HCT116 (cell line): ENCODE data around the gene PRKAG2. TPM values are rescaled to one million over a fixed set of nuclear protein-coding genes. Genes with fewer than 3 reads are reported as not detected.

Experiments
- ATAC-seq: fragments of 200-7000 bp; cut with Tn5 transposase; 2 replicates; pipeline ENCODE4 v1.9.1; 2020; ENCODE audit warnings: mild to moderate bottlenecking, moderate library complexity
- BruUV-seq: library from RNA; stranded (reverse); fragments of 400-500 nt; replicated peaks from 2 replicates; lab custom pipeline; 2021; lab: Mats Ljungman, UMichigan
- CTCF ChIA-PET: fragments of 300-600 bp; sonication (Branson Sonifier 250); formaldehyde crosslinking; loops from one replicate; lab custom pipeline; 2021; ENCODE audit warnings: antibody characterized with exemption; lab: Charles Lee
- POLR2A ChIA-PET: fragments of 300-600, 350-600 bp; sonication (Branson Sonifier 250); formaldehyde crosslinking; loops from one replicate; lab custom pipeline; 2021; ENCODE audit warnings: antibody characterized with exemption; lab: Charles Lee
- RAD21 ChIA-PET, 2 experiments: fragments of 300-600 bp; sonication (Branson Sonifier 250); formaldehyde crosslinking; loops; one replicate each; lab custom pipeline; 2023; ENCODE audit warnings: low total read pairs in 2 of 2; ENCODE audit not compliant: uncharacterized antibody in 2 of 2, unreplicated experiment in 2 of 2, low non-redundant PET in 1 of 2; lab: Charles Lee
- DNase-seq: peaks from one replicate; pipeline ENCODE4 v3.0.0-alpha.2; 2010; ENCODE audit warnings: low read depth, low spot score
- H2AFZ ChIP-seq: fragments of 200-600 bp; shearing (Covaris generic), sonication (generic); 2 replicates; pipeline ENCODE4 v1.6.1; 2017; ENCODE audit warnings: low read depth, mixed run types, mixed read lengths, antibody characterized with exemption, low read length; ENCODE audit not compliant: poor library complexity, severe bottlenecking
- H3K27ac ChIP-seq: 2 replicates; pipeline ENCODE4 v1.5.1; 2012; ENCODE audit warnings: low read depth, low read length
- H3K27me3 ChIP-seq: fragments of 200-600 bp; sonication (generic); 2 replicates; pipeline ENCODE4 v1.6.1; 2016; ENCODE audit warnings: mixed run types, low read length, mixed read lengths; ENCODE audit not compliant: insufficient read depth
- H3K36me3 ChIP-seq, 2 experiments: fragments of 200-500 bp in 1 of 2; fragments of 200-600 bp in 1 of 2; sonication (Bioruptor generic) in 1 of 2; sonication (generic) in 1 of 2; 2 replicates each; pipeline versions ENCODE4 v1.5.1 to v1.6.1; 2014 to 2016; ENCODE audit warnings: low read length in 2 of 2, inconsistent platforms in 1 of 2, mixed read lengths in 1 of 2, mixed run types in 1 of 2; ENCODE audit not compliant: insufficient read depth in 2 of 2, control insufficient read depth in 1 of 2
- H3K4me1 ChIP-seq, 2 experiments: fragments of 200-600 bp in 1 of 2; sonication (generic) in 1 of 2; 2 replicates each; pipeline versions ENCODE4 v1.5.1 to v1.6.1; 2012 to 2017; ENCODE audit warnings: low read length in 2 of 2, inconsistent platforms in 1 of 2, mild to moderate bottlenecking in 1 of 2, mixed read lengths in 1 of 2, mixed run types in 1 of 2, moderate library complexity in 1 of 2; ENCODE audit not compliant: insufficient read depth in 2 of 2, control insufficient read depth in 1 of 2
- H3K4me2 ChIP-seq: fragments of 200-600 bp; sonication (generic); 2 replicates; pipeline ENCODE4 v1.6.1; 2017; ENCODE audit warnings: mixed run types, low read length, mixed read lengths
- H3K4me3 ChIP-seq, 2 experiments: fragments of 200-600 bp in 1 of 2; sonication (generic) in 1 of 2; replicated peaks in 1 of 2; 2 replicates each; pipeline ENCODE4 v1.5.1; 2011 to 2016; ENCODE audit warnings: low read length in 2 of 2, control low read depth in 1 of 2, low read depth in 1 of 2, mild to moderate bottlenecking in 1 of 2, mixed read lengths in 1 of 2, mixed run types in 1 of 2
- H3K79me2 ChIP-seq: fragments of 200-600 bp; sonication (generic); 2 replicates; pipeline ENCODE4 v1.6.1; 2017; ENCODE audit warnings: mild to moderate bottlenecking, mixed run types, low read length, moderate library complexity, mixed read lengths; ENCODE audit not compliant: insufficient read depth
- H3K9ac ChIP-seq: fragments of 200-600 bp; sonication (generic); 2 replicates; pipeline ENCODE4 v1.6.1; 2016; ENCODE audit warnings: low read length, mixed read lengths
- H3K9me2 ChIP-seq: fragments of 200-600 bp; sonication (generic), shearing (Covaris generic); 2 replicates; pipeline ENCODE4 v1.6.1; 2017; ENCODE audit warnings: mixed run types, mild to moderate bottlenecking, moderate library complexity; ENCODE audit not compliant: insufficient read depth
- H3K9me3 ChIP-seq, 2 experiments: fragments of 200-500 bp in 1 of 2; fragments of 200-600 bp in 1 of 2; sonication (Bioruptor generic) in 1 of 2; sonication (generic) in 1 of 2; 2 replicates each; pipeline ENCODE4 v1.6.1; 2014 to 2017; ENCODE audit warnings: low read length in 2 of 2, mixed read lengths in 2 of 2, inconsistent platforms in 1 of 2, low read depth in 1 of 2, mild to moderate bottlenecking in 1 of 2, mixed run types in 1 of 2, moderate library complexity in 1 of 2; ENCODE audit not compliant: control insufficient read depth in 1 of 2, insufficient read depth in 1 of 2
- H4K20me1 ChIP-seq: fragments of 200-600 bp; sonication (generic), shearing (Covaris generic); 2 replicates; pipeline ENCODE4 v1.6.1; 2017; ENCODE audit warnings: mixed run types, mild to moderate bottlenecking, moderate library complexity; ENCODE audit not compliant: insufficient read depth
- CBX3 ChIP-seq: IDR thresholded peaks from 2 replicates; pipeline ENCODE4 v1.6.1; 2012; ENCODE audit warnings: low read depth
- CTCF ChIP-seq, 3 experiments: fragments of 200-600 bp in 1 of 3; sonication (generic) in 1 of 3; IDR thresholded peaks in 2 of 3; conservative IDR thresholded peaks in 1 of 3; 2 replicates each; pipeline ENCODE4 v1.5.1; 2012 to 2017; ENCODE audit warnings: low read depth in 2 of 3, low read length in 2 of 3, antibody characterized with exemption in 1 of 3, borderline replicate concordance in 1 of 3, control low read depth in 1 of 3, mild to moderate bottlenecking in 1 of 3, mixed read lengths in 1 of 3, mixed run types in 1 of 3, moderate library complexity in 1 of 3; ENCODE audit not compliant: insufficient read depth in 1 of 3
- ELF1 ChIP-seq: IDR thresholded peaks from 2 replicates; pipeline ENCODE4 v1.6.1; 2012; ENCODE audit warnings: low read depth, borderline replicate concordance
- EZH2phosphoT487 ChIP-seq: fragments of 200-600 bp; IDR thresholded peaks from 2 replicates; pipeline ENCODE4 v1.6.1; 2018; ENCODE audit warnings: antibody characterized with exemption, borderline replicate concordance
- FOSL1 ChIP-seq: IDR thresholded peaks from 2 replicates; pipeline ENCODE4 v1.6.1; 2012; ENCODE audit warnings: low read depth
- JUND ChIP-seq: IDR thresholded peaks from 2 replicates; pipeline ENCODE4 v1.6.1; 2012
- POLR2A ChIP-seq: IDR thresholded peaks from 2 replicates; pipeline ENCODE4 v1.7.0; 2011; ENCODE audit warnings: borderline replicate concordance; ENCODE audit not compliant: insufficient read depth, insufficient read length; ENCODE audit errors: extremely low read depth
- POLR2AphosphoS5 ChIP-seq: IDR thresholded peaks from 2 replicates; pipeline ENCODE4 v1.6.1; 2011; ENCODE audit warnings: mild to moderate bottlenecking, low read depth, low read length, moderate library complexity
- RAD21 ChIP-seq: IDR thresholded peaks from 2 replicates; pipeline ENCODE4 v1.6.1; 2012; ENCODE audit warnings: low read depth, mild to moderate bottlenecking
- SIN3A ChIP-seq: IDR thresholded peaks from 2 replicates; pipeline ENCODE4 v1.6.1; 2012; ENCODE audit warnings: low read depth
- SP1 ChIP-seq: IDR thresholded peaks from 2 replicates; pipeline ENCODE4 v1.6.1; 2012; ENCODE audit warnings: low read depth
- SRF ChIP-seq: IDR thresholded peaks from 2 replicates; pipeline ENCODE4 v1.6.1; 2012; ENCODE audit warnings: low read depth
- TCF7L2 ChIP-seq: IDR thresholded peaks from 2 replicates; pipeline ENCODE4 v1.7.0; 2011; ENCODE audit warnings: borderline replicate concordance, inconsistent platforms; ENCODE audit not compliant: insufficient read depth, insufficient read length; ENCODE audit errors: extremely low read depth
- ZBTB33 ChIP-seq: IDR thresholded peaks from 2 replicates; pipeline ENCODE4 v1.6.1; 2011; ENCODE audit warnings: mild to moderate bottlenecking, low read length, moderate library complexity; ENCODE audit not compliant: insufficient replicate concordance; ENCODE audit errors: extremely low read depth
- ZFX ChIP-seq: fragments of 450-650 bp; IDR thresholded peaks from 2 replicates; pipeline ENCODE4 v1.6.1; 2017
- ZNF274 ChIP-seq: fragments of 200-500 bp; sonication (Bioruptor generic); IDR thresholded peaks from 2 replicates; pipeline ENCODE4 v1.6.1; 2014; ENCODE audit warnings: mild to moderate bottlenecking, low read depth, low read length, inconsistent platforms
- intact Hi-C: fragments of 100-400 bp; cut with micrococcal nuclease; formaldehyde crosslinking; loops from 2 replicates; pipeline ENCODE4 v1.10.0; 2022
- total RNA-seq: library from RNA; stranded (reverse); gene quantifications from one replicate; pipeline ENCODE4 v1.2.1, GENCODE V29; 2021; ENCODE audit not compliant: unreplicated experiment
- TF ChIP-seq, protein P1 (sequence below): IDR thresholded peaks from 2 replicates; pipeline ENCODE4 v1.6.1; 2012
- TF ChIP-seq, protein P2 (sequence below): IDR thresholded peaks from 2 replicates; pipeline ENCODE4 v1.6.1; 2012
- TF ChIP-seq, protein P3 (sequence below): IDR thresholded peaks from 2 replicates; pipeline ENCODE4 v1.6.1; 2012; ENCODE audit warnings: low read depth

PRKAG2 gene
- total RNA-seq, 1 experiment from 2014 or later: 23.6 TPM

DNA sequence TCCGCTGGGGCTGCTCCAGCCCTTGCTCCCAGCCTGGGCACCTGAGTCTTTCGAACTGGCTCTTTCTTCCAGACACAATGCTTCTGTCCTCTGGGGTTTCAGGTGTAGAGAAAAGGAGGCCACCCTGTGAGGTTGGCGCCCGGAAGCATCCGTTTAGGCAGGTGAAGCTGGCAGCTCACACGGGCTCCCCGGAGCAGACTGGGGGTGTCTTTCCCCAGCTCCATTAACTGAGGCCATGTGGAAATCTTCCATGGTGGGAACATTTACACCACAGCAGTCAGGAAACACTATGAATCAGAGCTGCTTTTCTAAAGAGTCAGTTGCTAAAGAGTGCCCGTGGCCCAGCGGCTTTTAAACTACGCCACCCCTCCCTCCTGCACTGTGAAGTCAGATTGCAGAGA is 29.2 kb downstream of the PRKAG2 start (continued):
- TF ChIP-seq CTCF (IDR thresholded peaks at IDR 0.05 in 2 of 3, conservative IDR thresholded peaks at IDR 0.05 in 1 of 3; ENCODE audit: borderline replicate concordance in 1 of 3, insufficient read depth in 1 of 3, low read depth in 2 of 3, low read length in 2 of 3) (no peak), SP1 (no peak), FOSL1 (no peak), SRF (no peak), SIN3A (no peak), POLR2A (no peak)
- TF ChIP-seq, protein P1, sequence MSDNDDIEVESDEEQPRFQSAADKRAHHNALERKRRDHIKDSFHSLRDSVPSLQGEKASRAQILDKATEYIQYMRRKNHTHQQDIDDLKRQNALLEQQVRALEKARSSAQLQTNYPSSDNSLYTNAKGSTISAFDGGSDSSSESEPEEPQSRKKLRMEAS: no peak

GRCh38 chr7:151847136-151847535 is 29.8 kb downstream of the PRKAG2 start:
- no TSS peak for BruUV-seq
- H3K79me2 ChIP-seq: no peaks in the 10 kb centered on the region
- no peaks in the 10 kb centered on the region for H4K20me1 ChIP-seq
- intact Hi-C loops: no loop called here
- no peaks in the 10 kb centered on the region for H3K27me3 ChIP-seq
- H3K4me1 ChIP-seq: no peaks in the 10 kb centered on the region
- no peak overlapping the region for H3K27ac ChIP-seq
- no peaks in the 10 kb centered on the region for H3K9me2 ChIP-seq
- H2AFZ ChIP-seq: no peak overlapping the region
- no peak for ATAC-seq
- ChIA-PET RAD21 (no interaction called here), CTCF (no interaction called here), POLR2A (no interaction called here)
- DNase-seq: no peak
- H3K4me3 ChIP-seq: no peak overlapping the region
- H3K9me3 ChIP-seq: no peaks in the 10 kb centered on the region
- no peak overlapping the region for H3K9ac ChIP-seq
- H3K4me2 ChIP-seq: no peak overlapping the region
- no peaks in the 10 kb centered on the region for H3K36me3 ChIP-seq
- TF ChIP-seq RAD21: no peak
- no peak for TF ChIP-seq EZH2phosphoT487
- TF ChIP-seq SP1: no peak
- TF ChIP-seq SRF: no peak
- TF ChIP-seq POLR2AphosphoS5: no peak
- no peak for TF ChIP-seq CBX3
- TF ChIP-seq ZBTB33: no peak
- TF ChIP-seq, protein P2, sequence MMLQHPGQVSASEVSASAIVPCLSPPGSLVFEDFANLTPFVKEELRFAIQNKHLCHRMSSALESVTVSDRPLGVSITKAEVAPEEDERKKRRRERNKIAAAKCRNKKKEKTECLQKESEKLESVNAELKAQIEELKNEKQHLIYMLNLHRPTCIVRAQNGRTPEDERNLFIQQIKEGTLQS: no peak
- no peak for TF ChIP-seq ELF1
- TF ChIP-seq JUND: no peak
- no peak for TF ChIP-seq SIN3A
- TF ChIP-seq ZFX: no peak
- TF ChIP-seq, protein P3, sequence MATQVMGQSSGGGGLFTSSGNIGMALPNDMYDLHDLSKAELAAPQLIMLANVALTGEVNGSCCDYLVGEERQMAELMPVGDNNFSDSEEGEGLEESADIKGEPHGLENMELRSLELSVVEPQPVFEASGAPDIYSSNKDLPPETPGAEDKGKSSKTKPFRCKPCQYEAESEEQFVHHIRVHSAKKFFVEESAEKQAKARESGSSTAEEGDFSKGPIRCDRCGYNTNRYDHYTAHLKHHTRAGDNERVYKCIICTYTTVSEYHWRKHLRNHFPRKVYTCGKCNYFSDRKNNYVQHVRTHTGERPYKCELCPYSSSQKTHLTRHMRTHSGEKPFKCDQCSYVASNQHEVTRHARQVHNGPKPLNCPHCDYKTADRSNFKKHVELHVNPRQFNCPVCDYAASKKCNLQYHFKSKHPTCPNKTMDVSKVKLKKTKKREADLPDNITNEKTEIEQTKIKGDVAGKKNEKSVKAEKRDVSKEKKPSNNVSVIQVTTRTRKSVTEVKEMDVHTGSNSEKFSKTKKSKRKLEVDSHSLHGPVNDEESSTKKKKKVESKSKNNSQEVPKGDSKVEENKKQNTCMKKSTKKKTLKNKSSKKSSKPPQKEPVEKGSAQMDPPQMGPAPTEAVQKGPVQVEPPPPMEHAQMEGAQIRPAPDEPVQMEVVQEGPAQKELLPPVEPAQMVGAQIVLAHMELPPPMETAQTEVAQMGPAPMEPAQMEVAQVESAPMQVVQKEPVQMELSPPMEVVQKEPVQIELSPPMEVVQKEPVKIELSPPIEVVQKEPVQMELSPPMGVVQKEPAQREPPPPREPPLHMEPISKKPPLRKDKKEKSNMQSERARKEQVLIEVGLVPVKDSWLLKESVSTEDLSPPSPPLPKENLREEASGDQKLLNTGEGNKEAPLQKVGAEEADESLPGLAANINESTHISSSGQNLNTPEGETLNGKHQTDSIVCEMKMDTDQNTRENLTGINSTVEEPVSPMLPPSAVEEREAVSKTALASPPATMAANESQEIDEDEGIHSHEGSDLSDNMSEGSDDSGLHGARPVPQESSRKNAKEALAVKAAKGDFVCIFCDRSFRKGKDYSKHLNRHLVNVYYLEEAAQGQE: no peak
- TF ChIP-seq, protein P1: no peak
- TF ChIP-seq ZNF274: no peak
- TF ChIP-seq TCF7L2: no peak
